Type B pancreatic cell (in vitro differentiated cells): Measurements from ENCODE around the gene SCAPER. TPM values are rescaled to one million over a fixed set of nuclear protein-coding genes. Genes with fewer than 3 reads are reported as not detected.

Experiments
- DNase-seq: peaks from one replicate; pipeline ENCODE4 v3.0.0; 2021; ENCODE audit warnings: mixed read lengths; ENCODE audit not compliant: unreplicated experiment; ENCODE audit errors: extremely low spot score
- H3K27ac Mint-ChIP-seq: 2 replicates; pipeline ENCODE4 v1.8.0; 2021; ENCODE audit warnings: mild to moderate bottlenecking, mixed read lengths
- H3K27me3 Mint-ChIP-seq: 2 replicates; pipeline ENCODE4 v1.8.0; 2021; ENCODE audit warnings: mixed read lengths
- H3K36me3 Mint-ChIP-seq: 2 replicates; pipeline ENCODE4 v1.8.0; 2021; ENCODE audit warnings: mixed read lengths
- H3K4me1 Mint-ChIP-seq: one replicate; pipeline ENCODE4 v1.8.0; 2021; ENCODE audit warnings: mixed read lengths; ENCODE audit not compliant: unreplicated experiment
- H3K4me3 Mint-ChIP-seq: 2 replicates; pipeline ENCODE4 v1.8.0; 2021; ENCODE audit warnings: mild to moderate bottlenecking, mixed read lengths
- H3K9me3 Mint-ChIP-seq: 2 replicates; pipeline ENCODE4 v1.8.0; 2021; ENCODE audit warnings: mixed read lengths
- total RNA-seq: library from RNA; stranded (reverse); gene quantifications from 2 replicates; pipeline ENCODE4 v1.2.1, GENCODE V29; 2021; ENCODE audit warnings: low replicate concordance
- TF ChIP-seq, protein P1 (sequence below): fragments of 200-600 bp; sonication (generic); conservative IDR thresholded peaks from 2 replicates; pipeline ENCODE4 v1.5.0; 2021; ENCODE audit warnings: antibody characterized with exemption, mild to moderate bottlenecking

The SCAPER gene
- total RNA-seq, 1 donor from 2014 or later, result 26.6 TPM

DNA sequence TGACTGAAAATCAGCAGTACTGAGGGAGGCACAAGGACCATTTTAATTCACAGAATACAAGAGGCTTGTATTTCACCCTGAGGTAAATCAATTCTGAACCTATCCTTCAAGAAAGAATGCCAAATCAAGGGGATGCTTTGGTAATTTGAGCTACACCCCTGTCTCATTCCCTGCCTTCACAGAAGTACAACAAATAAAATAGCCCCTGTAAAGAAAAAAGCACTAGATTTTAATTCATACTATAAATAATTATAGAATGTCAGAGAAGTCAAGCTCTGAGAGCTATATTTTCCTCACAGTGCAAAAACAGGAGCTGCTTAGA lies 319.6 kb downstream of the SCAPER start:
- peaks cover 5% of the 10 kb centered on the region for H3K4me1 Mint-ChIP-seq
- peaks cover 14% of the 10 kb centered on the region for H3K9me3 Mint-ChIP-seq
- H3K27me3 Mint-ChIP-seq, result no peaks in the 10 kb centered on the region
- H3K27ac Mint-ChIP-seq, result no peak overlapping the region
- H3K4me3 Mint-ChIP-seq, result no peak overlapping the region
- DNase-seq, result no peak
- TF ChIP-seq, protein P1, sequence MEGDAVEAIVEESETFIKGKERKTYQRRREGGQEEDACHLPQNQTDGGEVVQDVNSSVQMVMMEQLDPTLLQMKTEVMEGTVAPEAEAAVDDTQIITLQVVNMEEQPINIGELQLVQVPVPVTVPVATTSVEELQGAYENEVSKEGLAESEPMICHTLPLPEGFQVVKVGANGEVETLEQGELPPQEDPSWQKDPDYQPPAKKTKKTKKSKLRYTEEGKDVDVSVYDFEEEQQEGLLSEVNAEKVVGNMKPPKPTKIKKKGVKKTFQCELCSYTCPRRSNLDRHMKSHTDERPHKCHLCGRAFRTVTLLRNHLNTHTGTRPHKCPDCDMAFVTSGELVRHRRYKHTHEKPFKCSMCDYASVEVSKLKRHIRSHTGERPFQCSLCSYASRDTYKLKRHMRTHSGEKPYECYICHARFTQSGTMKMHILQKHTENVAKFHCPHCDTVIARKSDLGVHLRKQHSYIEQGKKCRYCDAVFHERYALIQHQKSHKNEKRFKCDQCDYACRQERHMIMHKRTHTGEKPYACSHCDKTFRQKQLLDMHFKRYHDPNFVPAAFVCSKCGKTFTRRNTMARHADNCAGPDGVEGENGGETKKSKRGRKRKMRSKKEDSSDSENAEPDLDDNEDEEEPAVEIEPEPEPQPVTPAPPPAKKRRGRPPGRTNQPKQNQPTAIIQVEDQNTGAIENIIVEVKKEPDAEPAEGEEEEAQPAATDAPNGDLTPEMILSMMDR, result no peak
- peaks cover 4% of the 10 kb centered on the region for H3K36me3 Mint-ChIP-seq

DNA sequence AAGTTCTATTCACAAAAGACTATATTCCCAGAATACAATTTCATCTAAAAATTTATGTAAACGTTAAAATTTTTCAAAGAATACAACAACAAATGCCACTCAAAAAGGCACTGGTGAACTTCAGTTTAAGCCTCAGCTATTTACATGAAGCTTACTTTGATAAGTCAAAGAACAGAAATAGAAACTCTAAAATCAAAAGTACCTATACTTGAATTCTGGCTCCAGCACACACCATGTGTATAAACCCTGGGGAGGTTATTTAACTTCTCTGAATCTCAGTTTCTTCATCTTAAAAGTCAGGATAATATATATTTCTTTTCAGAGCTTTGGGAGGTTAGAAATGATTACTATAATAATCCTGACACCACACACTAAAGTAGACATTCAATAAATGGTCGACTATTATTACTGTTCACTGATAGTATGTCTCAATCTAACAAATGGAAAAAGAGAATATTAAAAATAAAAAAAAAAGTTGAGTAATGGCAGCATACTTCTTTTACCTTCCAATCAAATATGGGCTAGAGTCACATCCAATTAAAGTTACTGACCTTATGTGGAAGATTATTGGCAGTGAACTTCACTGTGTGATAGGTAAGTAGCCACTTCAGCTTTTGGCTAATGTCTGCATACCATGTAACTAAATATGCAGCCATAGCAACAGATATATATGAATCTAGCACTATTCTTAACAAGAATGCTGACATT lies 320.1 kb downstream of the SCAPER start:
- Mint-ChIP-seq H3K4me3 (no peak overlapping the region), H3K27me3 (no peaks in the 10 kb centered on the region), H3K9me3 (peaks cover 14% of the 10 kb centered on the region), H3K4me1 (peaks cover 5% of the 10 kb centered on the region), H3K27ac (no peak overlapping the region), H3K36me3 (peaks cover 4% of the 10 kb centered on the region)
- DNase-seq, result no peak
- TF ChIP-seq, protein P1, result no peak

DNA sequence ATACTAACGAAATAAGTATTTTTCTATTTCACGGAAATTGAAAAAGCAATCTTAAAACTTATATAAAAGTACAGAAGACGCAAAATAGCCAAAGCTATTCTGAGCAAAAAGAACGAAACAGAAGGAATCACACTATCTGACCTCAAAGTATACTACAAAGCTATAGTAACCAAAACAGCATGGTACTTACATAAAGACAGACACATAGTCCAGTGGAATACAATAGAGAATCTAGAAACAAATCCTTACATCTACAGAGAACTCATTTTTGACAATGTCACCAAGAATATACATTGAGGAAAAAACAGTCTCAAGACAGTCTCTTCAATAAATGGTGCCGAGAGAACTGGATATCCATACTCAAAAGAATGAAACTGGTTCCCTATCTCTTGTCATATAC lies 322.6 kb downstream of the SCAPER start:
- peaks cover 19% of the 10 kb centered on the region for H3K9me3 Mint-ChIP-seq
- H3K4me1 Mint-ChIP-seq, result peaks cover 5% of the 10 kb centered on the region
- H3K27me3 Mint-ChIP-seq, result no peaks in the 10 kb centered on the region
- no peak overlapping the region for H3K4me3 Mint-ChIP-seq
- no peak overlapping the region for H3K27ac Mint-ChIP-seq
- H3K36me3 Mint-ChIP-seq, result peaks cover 4% of the 10 kb centered on the region
- TF ChIP-seq, protein P1, result no peak
- no peak for DNase-seq

DNA sequence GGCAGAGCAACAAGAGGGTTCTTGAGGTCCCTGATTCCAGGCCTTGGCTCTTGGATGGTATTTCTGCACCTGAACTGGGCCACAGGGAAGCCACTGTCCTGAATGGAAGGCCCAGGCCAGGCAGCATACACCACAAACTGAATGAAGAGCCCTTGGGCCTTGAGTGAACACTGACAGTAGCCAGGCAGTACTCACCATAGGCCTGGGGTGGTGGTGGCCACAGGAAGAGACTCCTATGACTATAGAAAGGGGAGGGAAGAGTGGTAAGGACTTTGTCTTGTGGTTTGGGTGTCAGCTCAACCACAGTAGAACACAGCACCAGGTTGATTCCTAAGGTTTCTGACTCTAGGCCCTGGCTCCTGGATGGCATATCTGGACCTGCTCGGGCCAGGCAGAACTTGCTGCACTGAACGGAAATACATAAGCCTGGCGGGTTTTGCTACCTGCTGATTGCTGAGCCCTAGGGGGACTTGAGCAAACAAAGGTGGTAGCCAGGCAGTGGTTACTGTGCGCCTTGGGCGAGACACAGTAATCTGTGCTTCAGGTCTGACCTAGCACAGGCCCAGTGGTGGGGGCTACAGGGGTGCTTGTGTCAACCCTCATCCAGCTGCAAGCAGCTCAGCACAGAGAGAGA lies 327.1 kb downstream of the SCAPER start:
- H3K36me3 Mint-ChIP-seq, result peaks cover 4% of the 10 kb centered on the region
- no peak overlapping the region for H3K4me3 Mint-ChIP-seq
- no peak overlapping the region for H3K27ac Mint-ChIP-seq
- no peaks in the 10 kb centered on the region for H3K4me1 Mint-ChIP-seq
- peaks cover 19% of the 10 kb centered on the region for H3K9me3 Mint-ChIP-seq
- no peaks in the 10 kb centered on the region for H3K27me3 Mint-ChIP-seq
- DNase-seq, result no peak
- TF ChIP-seq, protein P1, result no peak

DNA sequence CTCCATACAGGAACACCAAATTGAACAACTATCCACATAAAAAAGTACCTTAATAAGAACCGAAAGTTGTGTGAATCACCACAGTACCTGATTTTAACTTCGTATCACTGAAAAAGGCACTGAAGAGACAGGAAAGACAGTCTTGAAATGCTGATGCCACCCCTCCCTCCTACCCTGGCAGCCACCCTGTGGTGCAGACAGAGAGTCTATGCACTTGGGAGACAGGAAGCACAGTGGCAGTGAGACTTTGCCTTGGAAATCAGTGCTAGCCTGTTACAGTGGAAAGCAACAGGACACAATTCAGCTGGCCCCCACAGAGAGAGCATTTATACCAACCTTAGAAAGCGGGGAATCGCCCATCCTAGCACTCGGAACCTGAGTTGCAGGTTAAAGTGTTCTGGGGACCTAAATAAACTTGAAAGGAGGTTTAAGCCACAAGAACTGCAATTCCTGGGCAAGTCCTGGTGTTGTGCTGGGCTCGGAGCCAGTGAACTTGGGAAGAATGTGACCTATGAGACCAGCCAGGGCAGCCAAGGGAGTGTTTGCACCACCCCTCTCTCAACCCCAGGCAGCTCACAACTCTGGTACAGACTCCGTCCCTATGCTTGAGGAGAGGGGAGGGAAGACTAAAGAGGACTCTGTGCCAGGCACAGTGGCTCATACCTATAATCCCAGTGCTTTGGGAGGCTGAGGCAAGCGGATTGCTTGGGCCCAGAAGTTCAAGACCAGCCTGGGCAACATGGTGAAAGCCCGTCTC lies 328.4 kb downstream of the SCAPER start:
- TF ChIP-seq, protein P1, result no peak
- Mint-ChIP-seq H3K27ac (no peak overlapping the region), H3K9me3 (peaks cover 13% of the 10 kb centered on the region), H3K4me3 (no peak overlapping the region), H3K36me3 (no peaks in the 10 kb centered on the region), H3K4me1 (no peaks in the 10 kb centered on the region), H3K27me3 (no peaks in the 10 kb centered on the region)
- DNase-seq, result peak; percentile 39
